HG02852 (cell line): ENCODE measurements around the gene SF3B3.
"Not testable (repeated sequence)": the region's sequence is repeated elsewhere in the genome, so short reads cannot be mapped to it uniquely, and the experiment has no call there.

Experiments
- ATAC-seq: cut with Tn5 transposase; IDR thresholded peaks from one replicate; pipeline ENCODE4 v1.9.1; 2021; ENCODE audit warnings: mild to moderate bottlenecking, moderate library complexity; ENCODE audit not compliant: unreplicated experiment

The SF3B3 gene

DNA sequence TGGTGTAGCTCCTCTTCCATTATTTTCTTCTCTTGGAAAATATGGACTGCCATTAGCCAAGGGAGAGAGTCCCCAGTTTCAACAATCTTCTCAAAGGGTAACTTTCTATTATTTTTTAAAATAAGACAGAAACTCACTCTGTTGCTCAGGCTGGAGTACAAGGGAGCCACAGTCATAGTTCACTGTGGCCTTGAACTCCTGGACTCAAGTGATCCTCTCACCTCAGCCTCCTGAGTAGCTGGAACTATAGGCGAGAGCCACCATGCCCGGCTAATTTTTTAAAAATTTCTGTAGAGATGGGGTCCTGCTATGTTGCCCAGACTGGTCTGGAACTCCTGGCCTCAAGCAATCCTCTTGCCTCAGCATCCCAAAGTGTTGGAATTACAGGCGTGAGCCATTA is 13.4 kb upstream of the SF3B3 start:
- ATAC-seq, result no peak

DNA sequence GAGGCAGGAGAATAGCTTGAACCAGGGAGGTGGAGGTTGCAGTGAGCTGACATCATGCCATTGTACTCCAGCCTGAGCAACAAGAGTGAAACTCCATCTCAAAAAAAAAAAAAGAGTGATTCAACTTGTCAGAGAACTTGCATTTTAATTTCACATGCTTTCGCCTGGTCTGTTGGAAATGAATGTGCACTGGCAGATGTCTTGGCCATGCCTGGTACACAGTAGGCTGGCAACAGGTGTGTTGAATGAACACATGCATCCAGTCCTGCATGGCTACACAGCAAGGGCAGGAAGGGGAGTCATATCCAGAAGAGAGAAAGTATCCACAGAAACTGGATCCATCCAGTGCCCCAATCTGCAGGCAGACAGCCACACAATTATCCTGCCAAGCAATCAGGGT is 11.8 kb upstream of the SF3B3 start:
- no peak for ATAC-seq

DNA sequence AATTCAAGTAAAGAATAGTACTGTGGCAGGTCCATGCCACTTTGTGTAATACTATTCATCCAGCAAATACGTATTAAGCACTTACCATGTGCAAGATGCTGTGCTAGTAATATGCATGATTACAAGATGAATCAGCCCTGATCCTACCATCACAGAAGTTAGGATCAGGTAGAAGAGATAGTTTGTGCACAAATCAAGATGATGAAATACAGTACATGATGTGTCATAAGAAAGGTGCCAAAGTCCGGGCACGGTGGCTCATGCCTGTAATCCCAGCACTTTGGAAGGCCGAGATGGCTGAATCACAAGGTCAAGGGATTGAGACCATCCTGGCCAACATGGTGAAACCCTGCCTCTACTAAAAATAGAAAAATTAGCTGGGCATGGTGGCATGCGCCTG is 11.2 kb upstream of the SF3B3 start:
- no peak for ATAC-seq

DNA sequence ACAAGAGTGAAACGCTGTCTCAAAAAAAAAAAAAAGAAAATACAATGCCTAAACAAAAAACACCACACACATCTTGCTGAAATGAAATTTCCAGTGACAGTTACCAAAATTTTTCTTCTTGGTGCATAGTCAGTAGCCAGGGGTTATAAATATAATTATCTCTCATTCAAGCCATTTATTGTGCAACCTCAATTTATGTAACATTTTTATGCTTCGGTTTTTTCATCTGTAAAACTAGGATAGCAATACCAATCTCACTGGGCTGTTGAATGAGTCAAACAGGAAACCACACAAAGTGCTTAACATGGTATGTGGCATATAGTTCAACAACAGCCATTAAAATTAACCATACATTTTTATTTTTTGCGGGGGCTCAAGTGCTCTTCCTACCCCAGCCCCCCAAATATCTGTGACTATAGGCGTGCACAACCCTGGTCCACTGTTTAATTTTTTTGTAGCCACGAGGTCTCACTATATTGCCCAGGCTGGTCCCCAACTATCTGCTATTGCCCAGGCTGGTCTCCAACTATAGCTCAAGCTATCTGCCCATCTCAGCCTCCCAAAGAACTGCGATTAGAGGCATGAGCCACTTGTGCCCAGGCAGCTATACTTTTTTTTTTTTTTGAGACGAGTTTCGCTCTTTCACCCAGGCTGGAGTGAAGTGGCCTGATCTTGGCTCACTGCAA is 2.9 kb upstream of the SF3B3 start:
- no peak for ATAC-seq

DNA sequence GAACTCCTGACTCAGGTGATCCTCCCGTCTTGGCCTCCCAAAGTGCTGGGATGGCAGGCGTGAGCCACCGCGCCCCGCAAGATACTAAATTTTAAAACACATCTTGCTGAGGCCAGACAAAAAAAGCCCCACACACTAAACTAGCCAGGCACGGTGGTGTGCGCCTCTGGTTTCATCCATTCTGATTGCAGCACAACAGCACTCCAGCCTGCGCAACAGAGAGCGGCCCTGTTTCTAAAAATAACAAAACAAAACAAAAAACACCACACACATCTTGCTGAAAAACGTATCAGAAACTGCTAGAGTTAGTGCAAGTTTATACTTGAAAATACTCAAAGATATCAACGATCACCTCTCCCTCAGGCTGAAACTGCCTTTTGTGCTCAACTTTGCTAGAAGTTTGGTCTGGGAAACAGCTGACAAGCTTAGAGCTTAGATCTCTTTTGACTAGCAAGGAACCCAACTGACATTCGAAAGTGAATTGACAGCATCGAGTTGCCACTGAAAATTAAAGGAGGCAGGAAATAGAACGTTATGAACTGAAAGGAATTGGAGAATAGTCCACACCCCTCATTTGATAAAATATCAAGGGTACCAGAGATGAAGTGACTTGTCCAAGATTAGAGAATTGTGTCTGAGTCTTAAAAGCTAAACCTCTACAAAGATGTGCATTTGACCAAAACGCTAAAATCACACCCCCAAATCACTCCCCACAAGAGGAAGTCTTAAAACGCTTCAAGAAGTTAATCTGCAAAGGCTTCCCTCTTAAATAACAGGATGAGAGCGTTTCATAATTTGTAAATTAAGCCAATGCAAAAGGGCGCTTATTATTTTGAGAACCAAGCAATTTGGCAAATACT is 1.2 kb upstream of the SF3B3 start:
- no peak for ATAC-seq

DNA sequence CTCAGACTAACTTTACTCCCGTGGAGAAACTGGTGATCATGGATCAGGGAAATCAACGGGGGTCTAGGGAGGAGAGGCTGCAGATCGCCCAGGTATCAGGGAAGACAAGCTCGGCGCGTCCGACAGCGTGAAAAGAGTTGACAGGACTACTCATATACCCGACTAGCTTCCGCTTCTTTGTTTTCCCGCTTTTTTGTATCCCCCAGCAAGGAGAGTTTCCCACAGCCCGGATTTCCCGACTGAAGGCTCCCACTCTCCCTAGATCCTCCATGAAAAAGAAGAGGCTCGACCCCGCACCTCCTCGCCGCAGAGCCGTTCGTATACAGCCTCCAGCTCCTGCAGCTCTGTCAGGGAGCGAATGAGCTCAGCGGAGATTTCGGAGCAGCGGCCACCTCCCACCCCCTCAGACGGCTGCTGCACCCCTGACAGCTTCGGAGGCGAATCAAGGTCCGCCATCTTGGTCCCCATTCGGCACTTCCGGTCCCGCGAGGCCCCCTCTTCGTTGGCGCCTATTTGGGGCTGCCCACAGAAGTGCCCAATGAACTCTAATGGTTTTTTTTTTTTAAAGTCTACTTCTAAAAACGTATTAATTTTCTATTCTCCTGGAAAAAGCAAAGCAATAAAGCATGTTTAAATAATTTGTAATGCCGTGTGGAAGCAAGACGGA is 407 bp upstream of the SF3B3 start, which contains the start of gene COG4:
COG4 (minus strand) TSS at position 479 of the 667 bp plus-strand sequence; CDS start at position 468, 11 bp downstream.
- ATAC-seq, result peak; percentile 52

DNA sequence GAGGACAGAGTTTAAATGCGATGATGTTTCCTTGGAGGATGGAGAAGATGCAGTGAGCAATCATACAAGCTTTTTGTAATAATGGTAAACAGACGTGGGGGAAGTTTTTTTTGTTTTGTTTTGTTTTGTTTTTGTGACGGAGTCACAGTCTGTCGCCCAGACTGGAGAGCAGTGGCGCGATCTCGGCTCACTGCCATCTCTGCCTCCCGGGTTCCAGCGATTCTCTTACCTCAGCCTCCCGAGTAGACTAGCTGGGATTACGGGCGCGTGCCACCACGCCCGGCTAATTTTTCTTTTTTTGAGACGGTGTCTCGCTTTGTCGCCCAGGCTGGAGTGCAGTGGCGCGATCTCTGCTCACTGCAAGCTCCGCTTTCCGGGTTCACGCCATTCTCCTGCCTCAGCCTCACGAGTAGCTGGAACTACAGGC is 796 bp downstream of the SF3B3 start:
- not testable (repeated sequence) for ATAC-seq

DNA sequence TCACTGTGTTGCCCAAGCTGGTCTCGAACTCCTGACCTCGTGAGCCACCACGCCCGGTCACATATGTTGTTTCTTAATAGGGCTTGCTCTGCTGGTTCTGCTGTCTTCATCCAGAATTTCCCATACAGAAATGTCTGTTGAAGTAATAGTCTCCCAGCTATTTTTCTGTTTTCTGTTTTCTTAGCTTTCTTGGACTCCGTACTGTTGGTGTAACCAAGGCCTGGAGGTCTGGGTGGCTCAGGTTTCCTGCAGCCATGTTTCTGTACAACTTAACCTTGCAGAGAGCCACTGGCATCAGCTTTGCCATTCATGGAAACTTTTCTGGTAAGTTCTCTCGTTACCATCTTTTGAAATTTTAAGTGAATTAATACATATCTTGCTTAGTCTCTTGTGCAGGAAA is 2.8 kb downstream of the SF3B3 start:
- no peak for ATAC-seq

DNA sequence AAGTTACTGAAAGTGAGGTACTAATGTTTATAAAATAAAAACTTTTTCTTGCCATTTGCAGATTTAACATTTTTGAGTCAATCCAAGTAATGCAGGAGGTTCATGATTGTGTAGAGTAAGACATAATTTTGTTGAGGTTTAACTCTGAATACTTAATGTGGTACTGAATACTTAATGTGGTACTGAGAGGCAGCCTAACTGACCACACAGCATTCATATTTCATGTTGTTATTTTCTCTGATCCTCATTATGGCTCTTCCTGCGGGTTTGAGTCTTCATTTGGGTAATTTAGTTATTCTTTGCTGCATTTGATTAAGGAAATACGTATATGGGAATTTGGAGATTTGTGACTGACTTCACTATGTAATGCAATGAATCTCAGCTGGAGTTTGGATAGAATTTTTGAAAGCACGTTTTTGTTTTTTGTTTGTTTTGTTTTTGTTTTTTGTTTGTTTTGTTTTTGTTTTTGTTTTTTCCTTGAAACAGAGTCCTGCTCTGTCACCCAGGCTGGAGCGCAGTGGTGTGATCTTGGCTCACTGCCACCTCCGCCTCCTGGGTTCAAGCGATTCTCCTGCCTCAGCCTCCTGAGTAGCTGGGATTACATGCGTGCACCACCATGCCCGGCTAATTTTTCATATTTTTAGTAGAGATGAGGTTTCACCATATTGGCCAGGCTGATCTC is 3.8 kb downstream of the SF3B3 start:
- ATAC-seq, result no peak

DNA sequence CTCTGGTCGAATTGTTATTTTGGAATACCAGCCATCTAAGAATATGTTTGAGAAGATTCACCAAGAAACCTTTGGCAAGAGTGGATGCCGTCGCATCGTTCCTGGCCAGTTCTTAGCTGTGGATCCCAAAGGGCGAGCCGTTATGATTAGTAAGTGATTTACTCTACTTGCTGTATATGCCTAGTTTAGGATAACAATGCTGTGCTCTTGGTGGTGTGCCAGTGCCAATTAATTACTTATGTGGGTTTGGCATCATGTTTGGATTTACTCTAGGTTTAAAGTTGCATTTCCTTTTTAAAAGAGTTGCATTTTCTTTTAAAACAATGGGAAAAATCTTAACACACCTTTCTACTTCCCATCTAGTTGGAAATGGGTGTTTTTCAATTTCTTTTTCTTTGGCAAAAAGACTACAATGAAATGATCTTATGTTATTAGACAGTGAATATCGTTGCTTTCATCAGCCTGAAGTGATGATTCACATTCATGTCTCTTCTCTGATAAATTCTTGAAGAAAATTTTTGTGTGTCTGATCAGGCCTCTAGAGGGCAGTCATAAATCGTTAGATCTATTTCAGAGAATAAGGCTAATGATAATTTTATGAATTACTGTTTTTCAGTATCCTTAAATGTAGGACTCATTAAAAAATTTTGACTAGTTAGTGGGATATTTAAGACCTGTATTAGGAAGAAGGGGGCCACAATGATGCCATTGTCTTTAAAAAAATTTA is 5.6 kb downstream of the SF3B3 start:
- ATAC-seq, result no peak

DNA sequence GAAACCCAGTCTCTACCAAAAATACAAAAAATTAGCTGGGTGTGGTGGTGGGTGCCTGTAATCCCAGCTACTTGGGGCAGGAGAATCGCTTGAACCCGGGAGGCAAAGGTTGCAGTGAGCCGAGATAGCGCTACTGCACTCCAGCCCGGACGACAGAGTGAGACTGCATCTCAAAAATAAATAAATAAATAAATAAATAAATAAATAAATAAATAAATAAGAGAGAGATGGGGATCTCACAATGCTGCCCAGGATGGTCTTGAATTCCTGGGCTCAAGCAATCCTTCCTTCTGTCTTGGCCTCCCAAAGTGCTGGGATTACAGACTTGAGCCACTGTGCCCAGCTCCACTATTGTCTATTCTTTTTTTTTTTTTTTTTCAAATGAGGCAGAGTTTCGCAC is 6.3 kb downstream of the SF3B3 start:
- ATAC-seq, result not testable (repeated sequence)

DNA sequence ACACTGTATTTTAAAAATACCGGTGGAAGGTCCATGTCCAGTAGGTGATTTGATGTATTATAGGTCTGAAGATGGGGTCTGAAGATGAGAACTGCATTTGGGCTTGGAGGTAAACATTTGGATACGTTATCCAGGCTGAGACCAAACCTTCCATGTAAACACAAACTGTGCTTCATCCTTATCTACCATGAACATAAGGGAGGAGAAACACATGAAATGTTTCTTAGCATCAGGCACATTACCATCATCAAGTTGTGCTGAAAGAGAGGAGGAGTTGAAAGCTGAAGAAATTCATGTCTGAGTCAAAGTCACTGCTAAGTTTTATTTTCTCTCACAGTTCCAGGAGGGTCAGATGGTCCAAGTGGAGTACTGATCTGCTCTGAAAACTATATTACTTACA is 11.4 kb downstream of the SF3B3 start:
- ATAC-seq, result no peak

DNA sequence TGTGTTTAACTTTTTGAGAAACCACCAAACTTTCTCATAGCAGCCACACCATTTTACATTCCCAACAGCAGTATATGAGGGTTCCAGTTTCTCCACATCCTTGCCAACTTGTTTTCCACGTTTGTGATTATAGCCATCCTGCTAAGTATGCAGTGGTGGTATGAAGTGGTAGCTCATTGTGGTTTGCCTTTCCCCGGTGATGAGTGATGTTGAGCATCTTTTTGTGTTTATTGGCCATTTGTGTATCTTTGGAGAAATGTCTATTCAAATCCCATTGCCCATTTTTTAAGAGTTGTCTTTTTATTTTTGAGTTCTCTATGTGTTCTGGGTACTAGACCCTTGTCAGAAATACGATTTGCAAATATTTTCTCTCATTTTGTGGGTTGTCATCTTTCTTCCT is 17.4 kb downstream of the SF3B3 start:
- no peak for ATAC-seq

DNA sequence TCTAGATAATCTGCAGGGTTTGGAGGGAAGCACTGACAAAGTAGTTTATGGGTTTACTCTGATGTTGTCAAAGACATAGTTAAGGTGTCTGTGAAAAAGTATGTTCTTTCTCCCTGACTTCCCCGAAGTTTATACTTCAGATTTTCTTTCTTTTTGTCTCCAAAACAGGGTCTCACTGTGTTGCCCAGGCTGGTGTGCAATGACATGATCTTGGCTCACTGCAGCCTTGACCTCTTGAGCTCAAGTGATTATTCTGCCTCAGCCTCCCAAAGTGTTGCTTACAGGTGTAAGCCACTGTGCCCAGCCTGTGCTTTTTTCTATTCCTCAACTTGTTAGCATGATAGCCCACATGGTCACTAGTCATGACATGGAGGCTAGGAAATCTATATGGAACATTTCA is 20.9 kb downstream of the SF3B3 start:
- ATAC-seq, result no peak

DNA sequence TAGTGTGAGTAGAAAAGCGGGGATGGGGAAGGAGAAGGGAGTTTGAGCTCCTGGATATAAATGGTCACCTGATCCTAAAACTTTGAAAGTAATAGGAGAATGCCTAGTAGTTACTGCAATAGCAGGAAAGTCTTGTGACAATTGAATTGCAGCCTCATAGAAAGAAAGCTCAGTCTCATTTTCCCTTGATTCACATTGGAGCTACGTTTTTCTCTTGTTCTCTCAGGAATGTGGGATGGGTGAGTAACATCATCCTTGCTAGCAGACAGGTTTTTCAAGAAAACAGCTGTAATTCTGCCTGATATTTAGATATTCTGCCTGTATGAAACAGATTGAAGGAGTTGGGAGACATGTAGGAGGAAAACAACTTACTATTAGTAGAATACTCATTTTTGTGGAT is 25.3 kb downstream of the SF3B3 start:
- ATAC-seq, result no peak

DNA sequence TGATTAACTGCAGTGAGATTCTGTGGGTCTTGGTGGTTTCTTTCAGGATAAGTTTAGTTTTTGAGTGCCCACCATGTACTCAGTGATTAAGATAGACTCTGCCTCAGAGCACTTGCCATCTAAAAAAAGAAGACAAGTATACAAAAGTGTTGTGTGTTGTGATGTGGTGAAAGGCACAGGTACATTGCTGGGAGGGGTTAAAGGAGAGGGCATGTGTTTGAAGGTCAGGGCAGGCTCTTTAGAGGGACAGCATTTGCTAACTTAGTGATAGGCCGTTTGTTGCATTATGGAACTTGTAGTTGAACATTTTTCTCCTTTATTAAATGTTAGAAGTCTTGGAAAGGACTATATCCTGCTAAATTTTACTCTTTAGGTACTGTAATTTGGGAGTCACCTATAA is 26.5 kb downstream of the SF3B3 start:
- ATAC-seq, result no peak

DNA sequence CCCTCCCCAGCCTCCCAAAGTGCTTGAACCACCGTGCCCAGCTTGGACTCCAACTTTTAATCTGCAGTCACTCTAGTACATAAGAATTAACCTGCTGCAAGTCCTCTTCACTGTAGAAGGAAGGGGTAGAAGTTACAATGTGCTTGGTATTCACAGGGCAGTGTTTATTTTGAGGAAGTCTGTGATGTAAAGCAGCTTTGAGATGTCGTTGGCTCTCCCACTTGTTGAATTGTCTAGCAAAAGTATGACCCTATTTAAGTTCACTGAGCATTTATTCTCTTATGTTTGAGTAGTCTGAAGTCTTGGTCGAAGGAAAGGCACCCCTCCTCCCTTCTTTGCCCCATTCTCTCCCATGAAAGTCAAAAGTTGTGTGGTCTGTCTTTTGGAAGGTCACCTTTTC is 28.2 kb downstream of the SF3B3 start:
- ATAC-seq, result no peak

DNA sequence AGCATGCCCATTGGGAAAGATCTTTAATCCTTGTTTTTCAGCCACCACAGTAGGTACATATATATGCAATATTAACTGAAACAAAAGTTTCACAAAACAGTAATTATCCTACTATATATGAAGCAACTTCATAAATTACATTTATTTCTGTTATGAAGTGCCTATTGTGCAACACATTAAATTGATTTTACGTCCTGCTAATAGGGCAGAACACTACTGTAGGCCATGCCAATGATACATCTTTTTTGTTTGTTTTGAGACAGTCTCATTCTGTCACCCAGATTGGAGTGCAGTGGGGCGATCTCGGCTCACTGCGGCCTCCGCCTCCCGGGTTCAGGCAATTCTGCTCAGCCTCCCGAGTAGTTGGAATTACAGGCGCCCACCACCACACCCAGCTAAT is 29.1 kb downstream of the SF3B3 start:
- ATAC-seq, result no peak

DNA sequence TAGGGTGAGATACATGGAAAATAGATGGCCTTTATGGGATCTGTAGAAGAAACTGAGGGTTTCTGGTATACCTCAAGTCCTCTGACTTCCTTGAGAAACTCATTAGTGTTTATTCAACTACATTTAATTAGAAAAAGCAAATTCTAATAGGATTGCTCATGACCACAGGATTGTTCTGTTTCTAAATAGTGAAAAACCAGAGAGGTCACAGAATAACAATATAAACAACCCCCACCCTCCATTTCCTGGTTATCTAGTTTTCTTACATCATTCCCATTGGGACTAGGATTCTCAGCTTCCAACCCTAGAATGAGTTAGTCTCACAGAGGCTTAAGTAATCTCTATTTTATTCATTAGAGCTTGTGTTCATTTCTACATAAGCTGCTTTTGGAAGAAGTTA is 30.0 kb downstream of the SF3B3 start:
- no peak for ATAC-seq

DNA sequence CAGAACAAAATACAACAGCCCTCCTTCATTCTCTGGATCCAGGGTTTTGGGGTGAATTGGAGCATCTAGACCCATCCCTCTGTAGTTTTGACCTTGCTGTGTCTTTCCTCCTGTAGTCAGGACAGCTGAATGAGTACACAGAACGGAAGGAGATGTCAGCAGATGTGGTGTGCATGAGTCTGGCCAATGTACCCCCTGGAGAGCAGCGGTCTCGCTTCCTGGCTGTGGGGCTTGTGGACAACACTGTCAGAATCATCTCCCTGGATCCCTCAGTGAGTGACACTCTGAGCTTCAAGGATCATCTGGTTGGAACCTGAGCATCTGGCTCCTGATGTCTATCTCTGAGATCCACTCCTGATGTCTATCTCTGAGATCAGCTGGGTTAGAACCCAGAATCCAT is 32.4 kb downstream of the SF3B3 start:
- ATAC-seq, result no peak

DNA sequence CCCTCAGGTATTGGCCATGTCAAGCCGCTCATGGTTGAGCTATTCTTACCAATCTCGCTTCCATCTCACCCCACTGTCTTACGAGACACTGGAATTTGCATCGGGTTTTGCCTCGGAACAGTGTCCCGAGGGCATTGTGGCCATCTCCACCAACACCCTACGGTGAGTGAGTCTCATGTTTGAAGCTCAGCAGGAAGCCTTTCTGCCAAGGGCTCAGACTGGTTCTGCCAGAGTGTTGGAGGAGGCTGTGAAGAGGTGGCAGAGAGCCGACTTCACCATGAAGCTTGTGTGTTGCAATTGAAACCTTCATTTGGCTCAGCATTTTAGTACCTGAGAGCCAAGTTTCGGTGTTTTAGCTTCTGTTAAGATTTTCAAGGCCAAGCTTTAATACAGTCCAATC is 38.0 kb downstream of the SF3B3 start:
- ATAC-seq, result no peak
